PFSK-1 (cell line): ENCODE measurements around the gene PHACTR1.

Experiments used
- FOXP2 ChIP-seq: optimal IDR thresholded peaks from 2 replicates; pipeline ENCODE3; 2011; ENCODE audit warnings: borderline replicate concordance, control low read depth, inconsistent platforms; ENCODE audit not compliant: insufficient read depth; ENCODE audit errors: extremely low read length, extremely low read depth
- POLR2AphosphoS5 ChIP-seq: IDR thresholded peaks from 2 replicates; pipeline ENCODE4 v1.6.1; 2012; ENCODE audit warnings: low read depth, mild to moderate bottlenecking, control low read depth, low read length, moderate library complexity
- SIN3A ChIP-seq: IDR thresholded peaks from 2 replicates; pipeline ENCODE4 v1.6.1; 2012; ENCODE audit warnings: mild to moderate bottlenecking, low read length, moderate library complexity, borderline replicate concordance; ENCODE audit not compliant: insufficient read depth
- TAF1 ChIP-seq: IDR thresholded peaks from 2 replicates; pipeline ENCODE4 v1.6.1; 2012; ENCODE audit warnings: low read length, control low read depth, borderline replicate concordance; ENCODE audit not compliant: insufficient read depth
- TF ChIP-seq, protein P1 (sequence below), 2 experiments: IDR thresholded peaks; 2 replicates each; pipeline versions ENCODE4 v1.6.1 to v1.8.0; 2011 to 2012; ENCODE audit warnings: low read depth in 2 of 2, low read length in 2 of 2, control low read depth in 1 of 2, inconsistent platforms in 1 of 2, mild to moderate bottlenecking in 1 of 2, moderate library complexity in 1 of 2; ENCODE audit not compliant: insufficient read depth in 1 of 2

Gene PHACTR1

DNA sequence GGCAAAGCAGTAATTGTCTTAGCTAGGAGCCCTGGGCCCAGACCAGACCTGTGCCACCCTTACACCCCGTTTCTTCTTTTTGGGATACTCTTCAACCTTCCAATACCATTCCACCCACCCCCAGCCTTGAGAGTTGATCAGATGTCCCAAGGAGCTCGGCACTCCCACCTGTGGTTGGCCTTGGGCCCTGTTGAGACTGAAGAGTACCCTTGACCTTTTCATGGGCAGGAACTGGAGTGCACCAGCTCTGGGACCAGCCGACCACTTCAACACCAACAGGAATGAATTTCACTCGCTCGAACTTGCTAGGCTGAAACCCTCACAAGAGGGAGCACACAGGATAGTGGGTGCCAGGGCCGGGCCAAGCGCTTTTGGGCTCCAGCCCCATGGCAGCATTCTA, 273.6 kb downstream of the PHACTR1 start:
- no peak for TF ChIP-seq POLR2AphosphoS5

DNA sequence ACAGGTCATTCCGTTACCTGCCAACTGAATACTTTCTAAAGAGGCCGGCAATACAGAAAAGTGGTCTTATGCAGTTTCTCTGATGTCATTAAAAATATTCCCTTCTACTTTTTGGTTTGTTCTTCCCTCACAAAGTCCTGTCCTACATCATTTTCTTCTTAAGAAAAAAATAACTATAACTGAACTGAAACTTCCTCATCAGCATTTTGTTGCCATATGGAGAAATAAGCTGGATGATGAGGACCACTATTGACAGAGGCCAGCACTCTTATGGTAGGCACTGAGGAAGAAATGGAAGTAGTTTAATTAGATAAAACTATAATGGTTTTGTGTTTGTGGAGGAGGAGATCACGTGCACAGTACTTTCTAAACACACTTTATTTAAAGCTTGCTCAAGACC, 274.9 kb downstream of the PHACTR1 start:
- TF ChIP-seq TAF1 (no peak), SIN3A (no peak), FOXP2 (no peak), POLR2AphosphoS5 (no peak)
- TF ChIP-seq, protein P1, sequence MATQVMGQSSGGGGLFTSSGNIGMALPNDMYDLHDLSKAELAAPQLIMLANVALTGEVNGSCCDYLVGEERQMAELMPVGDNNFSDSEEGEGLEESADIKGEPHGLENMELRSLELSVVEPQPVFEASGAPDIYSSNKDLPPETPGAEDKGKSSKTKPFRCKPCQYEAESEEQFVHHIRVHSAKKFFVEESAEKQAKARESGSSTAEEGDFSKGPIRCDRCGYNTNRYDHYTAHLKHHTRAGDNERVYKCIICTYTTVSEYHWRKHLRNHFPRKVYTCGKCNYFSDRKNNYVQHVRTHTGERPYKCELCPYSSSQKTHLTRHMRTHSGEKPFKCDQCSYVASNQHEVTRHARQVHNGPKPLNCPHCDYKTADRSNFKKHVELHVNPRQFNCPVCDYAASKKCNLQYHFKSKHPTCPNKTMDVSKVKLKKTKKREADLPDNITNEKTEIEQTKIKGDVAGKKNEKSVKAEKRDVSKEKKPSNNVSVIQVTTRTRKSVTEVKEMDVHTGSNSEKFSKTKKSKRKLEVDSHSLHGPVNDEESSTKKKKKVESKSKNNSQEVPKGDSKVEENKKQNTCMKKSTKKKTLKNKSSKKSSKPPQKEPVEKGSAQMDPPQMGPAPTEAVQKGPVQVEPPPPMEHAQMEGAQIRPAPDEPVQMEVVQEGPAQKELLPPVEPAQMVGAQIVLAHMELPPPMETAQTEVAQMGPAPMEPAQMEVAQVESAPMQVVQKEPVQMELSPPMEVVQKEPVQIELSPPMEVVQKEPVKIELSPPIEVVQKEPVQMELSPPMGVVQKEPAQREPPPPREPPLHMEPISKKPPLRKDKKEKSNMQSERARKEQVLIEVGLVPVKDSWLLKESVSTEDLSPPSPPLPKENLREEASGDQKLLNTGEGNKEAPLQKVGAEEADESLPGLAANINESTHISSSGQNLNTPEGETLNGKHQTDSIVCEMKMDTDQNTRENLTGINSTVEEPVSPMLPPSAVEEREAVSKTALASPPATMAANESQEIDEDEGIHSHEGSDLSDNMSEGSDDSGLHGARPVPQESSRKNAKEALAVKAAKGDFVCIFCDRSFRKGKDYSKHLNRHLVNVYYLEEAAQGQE (IDR thresholded peaks at IDR 0.05; ENCODE audit: insufficient read depth in 1 of 2, low read depth in 2 of 2, low read length in 2 of 2), result no peak

DNA sequence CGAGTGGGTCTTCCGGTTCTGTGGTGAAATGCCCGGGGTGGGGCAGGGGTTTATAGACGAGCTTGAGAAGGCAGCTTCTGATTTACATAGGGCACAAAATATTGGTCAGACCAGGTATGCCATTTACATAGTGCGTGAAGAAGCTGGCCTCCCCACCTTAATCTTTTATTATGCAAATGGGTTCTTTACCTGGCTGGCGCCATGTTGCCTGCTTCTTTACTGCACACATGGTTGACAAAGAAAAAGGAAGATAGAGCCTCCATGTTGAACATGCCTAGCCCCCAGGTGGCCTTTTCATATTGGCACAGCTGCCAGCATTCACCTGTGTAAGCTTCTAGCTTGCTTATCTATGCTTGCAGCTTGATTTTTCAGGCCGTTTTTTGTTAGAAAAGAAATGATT, 276.2 kb downstream of the PHACTR1 start:
- TF ChIP-seq TAF1 (no peak), POLR2AphosphoS5 (no peak), FOXP2 (no peak), SIN3A (no peak)
- TF ChIP-seq, protein P1 (IDR thresholded peaks at IDR 0.05; ENCODE audit: insufficient read depth in 1 of 2, low read depth in 2 of 2, low read length in 2 of 2), result no peak

DNA sequence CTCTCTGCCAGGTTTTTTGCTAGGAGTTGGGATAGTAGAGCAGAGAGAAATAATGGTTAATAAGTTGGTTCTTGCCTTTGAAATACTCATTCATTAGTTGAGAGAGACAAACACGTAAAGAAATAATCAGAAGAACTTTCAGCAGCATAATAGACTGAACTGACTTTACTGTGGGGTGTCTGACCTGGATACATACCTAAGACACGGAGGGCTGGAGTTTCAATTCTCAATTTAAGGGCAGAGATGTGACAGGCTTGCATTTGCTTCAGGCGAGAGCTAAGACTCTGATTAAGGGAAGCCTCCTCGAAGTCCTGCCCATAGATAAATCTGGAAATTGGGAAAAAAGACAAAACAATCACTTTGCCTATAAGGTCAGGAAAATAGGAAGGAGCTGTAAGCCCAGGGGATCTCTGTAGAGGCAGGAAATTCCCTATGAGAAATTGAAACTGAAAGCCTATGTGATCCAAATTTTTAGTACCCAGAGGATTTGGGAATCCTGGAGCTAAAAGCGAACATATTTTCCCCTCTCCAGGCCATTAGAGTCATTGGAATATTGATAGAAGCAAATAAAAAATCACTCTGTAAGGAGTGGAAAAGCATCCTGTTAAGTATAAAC, 276.8 kb downstream of the PHACTR1 start:
- TF ChIP-seq FOXP2 (no peak), POLR2AphosphoS5 (no peak)

DNA sequence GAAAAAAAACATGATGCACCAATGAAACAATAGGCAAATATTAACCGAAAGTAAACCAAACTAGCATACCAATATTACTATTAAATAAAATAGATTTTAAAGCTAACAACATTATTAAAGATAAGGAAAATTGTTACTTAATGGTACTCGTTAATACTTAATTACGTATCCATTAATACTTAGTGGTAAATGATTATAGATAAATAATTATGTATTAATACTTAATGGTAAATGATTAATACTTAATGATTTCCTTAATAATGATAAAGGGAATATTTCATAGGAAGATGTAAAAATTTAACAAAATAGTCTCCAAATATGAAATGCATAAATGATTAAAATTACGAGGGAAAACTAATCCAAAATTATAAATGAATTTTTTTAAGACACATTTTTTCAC, 278.9 kb downstream of the PHACTR1 start:
- TF ChIP-seq FOXP2 (no peak), POLR2AphosphoS5 (no peak), SIN3A (no peak)
- TF ChIP-seq, protein P1 (IDR thresholded peaks at IDR 0.05; ENCODE audit: insufficient read depth in 1 of 2, low read depth in 2 of 2, low read length in 2 of 2), result no peak

DNA sequence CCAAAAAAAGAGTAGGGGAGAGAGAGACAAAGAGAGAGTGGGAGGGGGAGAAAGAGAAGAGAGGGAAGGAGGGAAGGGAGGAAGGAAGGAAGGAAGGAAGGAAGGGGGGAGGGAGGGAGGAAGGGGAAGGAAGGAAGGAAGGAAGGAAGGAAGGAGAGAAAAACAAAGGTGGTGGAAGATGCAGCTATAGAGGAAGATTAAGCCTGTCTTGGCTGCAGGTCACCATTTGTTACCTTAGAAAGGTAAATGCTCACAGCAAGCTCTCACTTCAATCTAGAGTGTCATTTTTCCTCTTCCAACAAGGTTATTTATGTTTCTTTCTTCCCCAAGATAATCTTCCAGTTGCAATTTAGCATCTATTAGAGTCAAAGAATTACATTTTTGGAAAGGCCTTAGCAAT, 284.0 kb downstream of the PHACTR1 start:
- TF ChIP-seq, protein P1 (IDR thresholded peaks at IDR 0.05; ENCODE audit: insufficient read depth in 1 of 2, low read depth in 2 of 2, low read length in 2 of 2), result no peak
- TF ChIP-seq POLR2AphosphoS5 (no peak), TAF1 (no peak), SIN3A (no peak), FOXP2 (no peak)
